Suprapubic skin (tissue), 4 donors: ENCODE data around the gene ATF7IP2. TPM values are rescaled to one million over a fixed set of nuclear protein-coding genes. Genes with fewer than 3 reads are reported as not detected.

Experiments
- DNase-seq, 2 donors: peaks; one replicate each; pipeline ENCODE4 v3.0.0-alpha.2; 2019; ENCODE audit warnings: low spot score in 2 of 2
- H3K27ac ChIP-seq: fragments of 200-600 bp; sonication (generic); one replicate; pipeline ENCODE4 v1.5.1; 2019
- H3K27me3 ChIP-seq: fragments of 200-600 bp; sonication (generic); one replicate; pipeline ENCODE4 v1.5.1; 2019
- H3K36me3 ChIP-seq: fragments of 200-600 bp; sonication (generic); one replicate; pipeline ENCODE4 v1.5.1; 2019
- H3K4me1 ChIP-seq: fragments of 200-600 bp; sonication (generic); one replicate; pipeline ENCODE4 v1.5.1; 2019
- H3K4me3 ChIP-seq: fragments of 200-600 bp; sonication (generic); one replicate; pipeline ENCODE4 v1.5.1; 2019; ENCODE audit warnings: mild to moderate bottlenecking
- H3K9me3 ChIP-seq: fragments of 200-600 bp; sonication (generic); one replicate; pipeline ENCODE4 v1.5.1; 2019
- EP300 ChIP-seq: sonication (generic); formaldehyde crosslinking; IDR thresholded peaks from one replicate; pipeline ENCODE4 v1.6.1; 2017; ENCODE audit warnings: antibody characterized with exemption
- POLR2A ChIP-seq, 2 donors: fragments of 450-650 bp; IDR thresholded peaks; one replicate each; pipeline ENCODE4 v1.6.1; 2017; ENCODE audit warnings: antibody characterized with exemption in 2 of 2, mild to moderate bottlenecking in 2 of 2, moderate library complexity in 2 of 2
- POLR2AphosphoS5 ChIP-seq, 3 donors: sonication (generic); formaldehyde crosslinking; IDR thresholded peaks; one replicate each; pipeline ENCODE4 v1.6.1; 2017; ENCODE audit warnings: antibody characterized with exemption in 3 of 3
- WGBS: methylation state at CpG from one replicate; pipeline ENCODE4 v1.1.5; 2018; 5-methylcytosine and 5-hydroxymethylcytosine counted together
- total RNA-seq, 4 donors: library from RNA; depleted of rRNA; stranded (reverse); fragments of >200 nt; gene quantifications; one replicate each; pipeline ENCODE4 v1.1.0, GENCODE V29; 2016
- TF ChIP-seq, protein P1 (sequence below), 2 donors: fragments of 200-600 bp in 1 of 2; fragments of 450-650 bp in 1 of 2; sonication (generic) in 1 of 2; IDR thresholded peaks; one replicate each; pipeline ENCODE4 v1.5.1; 2016 to 2019; ENCODE audit warnings: antibody characterized with exemption in 2 of 2, mild to moderate bottlenecking in 1 of 2, moderate library complexity in 1 of 2

The ATF7IP2 gene
- total RNA-seq, 4 donors from 2014 or later, result 2.8 to 22.6 (median 10.1) TPM

DNA sequence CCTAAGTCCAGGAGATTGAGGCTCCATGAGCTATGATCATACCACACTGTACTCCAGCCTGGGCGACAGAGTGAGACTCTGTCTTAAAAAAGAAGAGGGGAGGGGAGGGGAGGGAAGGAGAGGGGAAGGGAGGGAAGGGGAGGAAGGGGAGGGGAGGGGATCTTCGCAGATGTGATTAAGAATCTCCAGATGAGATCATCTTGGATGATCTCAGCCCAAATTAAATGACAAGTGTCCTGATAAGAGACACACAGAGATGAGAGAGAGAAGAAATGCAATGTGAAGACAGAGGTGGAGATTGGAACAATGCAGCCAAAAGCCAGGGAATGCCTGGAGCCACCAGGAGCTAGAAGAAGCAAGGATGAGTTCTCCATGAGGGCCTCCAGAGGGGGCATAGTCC is 124.4 kb downstream of the ATF7IP2 start:
- TF ChIP-seq EP300 (no peak), POLR2AphosphoS5 (IDR thresholded peaks at IDR 0.05) (no peak), POLR2A (IDR thresholded peaks at IDR 0.05) (no peak)
- Histone ChIP-seq H3K36me3 (peaks cover 12% of the 10 kb centered on the region), H3K4me1 (peaks cover 12% of the 10 kb centered on the region), H3K27me3 (no peaks in the 10 kb centered on the region), H3K27ac (no peak overlapping the region), H3K4me3 (no peak overlapping the region), H3K9me3 (no peaks in the 10 kb centered on the region)
- DNase-seq, result no peak
- WGBS, result 59% methylated on average over 2 of the region's 2 CpGs

DNA sequence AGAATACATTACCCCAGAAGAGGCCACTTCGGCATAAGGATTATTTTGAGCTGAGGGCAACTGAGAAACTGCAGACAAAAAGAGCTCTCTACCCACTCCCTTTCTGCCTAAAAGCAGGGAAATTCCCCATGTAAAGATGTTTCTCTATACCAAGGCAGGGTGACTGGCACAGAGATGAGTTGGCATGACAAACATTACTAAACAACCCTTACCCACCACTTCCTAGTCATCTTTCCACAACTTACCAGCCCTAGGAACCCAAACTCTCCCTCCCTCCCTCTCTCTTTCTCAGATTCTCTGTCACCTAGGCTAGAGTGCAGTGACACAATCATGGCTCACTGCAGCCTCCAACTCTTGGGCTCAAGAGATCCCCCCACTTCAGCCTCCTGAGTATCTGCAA is 126.0 kb downstream of the ATF7IP2 start:
- Histone ChIP-seq H3K27me3 (no peaks in the 10 kb centered on the region), H3K4me3 (no peak overlapping the region), H3K4me1 (peaks cover 14% of the 10 kb centered on the region), H3K27ac (no peak overlapping the region), H3K36me3 (peaks cover 12% of the 10 kb centered on the region), H3K9me3 (no peaks in the 10 kb centered on the region)
- DNase-seq, result no peak
- 89% methylated on average over 1 of the region's 1 CpG for WGBS
- no peak for TF ChIP-seq POLR2AphosphoS5 (IDR thresholded peaks at IDR 0.05)
- no peak for TF ChIP-seq EP300
- TF ChIP-seq, protein P1, sequence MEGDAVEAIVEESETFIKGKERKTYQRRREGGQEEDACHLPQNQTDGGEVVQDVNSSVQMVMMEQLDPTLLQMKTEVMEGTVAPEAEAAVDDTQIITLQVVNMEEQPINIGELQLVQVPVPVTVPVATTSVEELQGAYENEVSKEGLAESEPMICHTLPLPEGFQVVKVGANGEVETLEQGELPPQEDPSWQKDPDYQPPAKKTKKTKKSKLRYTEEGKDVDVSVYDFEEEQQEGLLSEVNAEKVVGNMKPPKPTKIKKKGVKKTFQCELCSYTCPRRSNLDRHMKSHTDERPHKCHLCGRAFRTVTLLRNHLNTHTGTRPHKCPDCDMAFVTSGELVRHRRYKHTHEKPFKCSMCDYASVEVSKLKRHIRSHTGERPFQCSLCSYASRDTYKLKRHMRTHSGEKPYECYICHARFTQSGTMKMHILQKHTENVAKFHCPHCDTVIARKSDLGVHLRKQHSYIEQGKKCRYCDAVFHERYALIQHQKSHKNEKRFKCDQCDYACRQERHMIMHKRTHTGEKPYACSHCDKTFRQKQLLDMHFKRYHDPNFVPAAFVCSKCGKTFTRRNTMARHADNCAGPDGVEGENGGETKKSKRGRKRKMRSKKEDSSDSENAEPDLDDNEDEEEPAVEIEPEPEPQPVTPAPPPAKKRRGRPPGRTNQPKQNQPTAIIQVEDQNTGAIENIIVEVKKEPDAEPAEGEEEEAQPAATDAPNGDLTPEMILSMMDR (IDR thresholded peaks at IDR 0.05), result no peak
- TF ChIP-seq POLR2A (IDR thresholded peaks at IDR 0.05), result no peak

DNA sequence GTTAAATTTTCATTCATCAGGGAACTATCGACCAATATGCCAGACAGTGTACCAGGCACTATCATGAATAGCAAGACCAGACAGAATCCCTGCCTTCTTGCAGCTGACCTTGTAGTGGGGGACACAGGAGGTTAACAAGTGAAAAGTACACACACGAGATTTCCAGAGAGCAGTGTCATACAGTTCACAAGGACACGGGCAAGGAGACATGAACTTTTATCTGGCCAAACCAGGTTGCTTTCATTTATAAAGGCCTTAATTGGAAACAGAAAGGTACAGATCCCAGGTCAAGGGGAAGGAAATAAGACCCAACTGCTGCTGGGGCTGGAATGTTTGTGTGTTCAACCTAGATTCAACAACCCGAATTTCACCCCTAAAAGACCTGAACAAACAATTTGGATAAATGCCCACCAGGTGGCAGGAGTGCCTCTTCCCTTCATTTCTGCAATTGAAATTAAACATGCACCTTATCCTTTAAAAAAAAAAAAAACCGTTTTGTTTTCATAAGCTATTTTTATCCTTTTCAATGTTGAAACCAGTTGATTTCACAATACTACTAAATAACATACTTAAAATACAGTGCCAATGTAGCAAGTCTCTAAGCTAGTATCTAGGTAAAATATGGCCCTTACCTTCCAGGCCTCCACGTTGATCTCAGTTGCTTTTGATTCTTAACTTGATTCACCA is 128.7 kb downstream of the ATF7IP2 start:
- no peak overlapping the region for H3K4me3 ChIP-seq
- no peaks in the 10 kb centered on the region for H3K9me3 ChIP-seq
- TF ChIP-seq, protein P1 (IDR thresholded peaks at IDR 0.05), result peak; percentile 27 to 60
- TF ChIP-seq POLR2A (IDR thresholded peaks at IDR 0.05), result no peak
- peaks cover 14% of the 10 kb centered on the region for H3K4me1 ChIP-seq
- WGBS, result 34% methylated on average over 6 of the region's 6 CpGs
- H3K27ac ChIP-seq, result peak overlapping the region; percentile 37
- peak in 1 of 2 donors; percentile 67 for DNase-seq
- H3K27me3 ChIP-seq, result no peaks in the 10 kb centered on the region
- peaks cover 5% of the 10 kb centered on the region for H3K36me3 ChIP-seq

DNA sequence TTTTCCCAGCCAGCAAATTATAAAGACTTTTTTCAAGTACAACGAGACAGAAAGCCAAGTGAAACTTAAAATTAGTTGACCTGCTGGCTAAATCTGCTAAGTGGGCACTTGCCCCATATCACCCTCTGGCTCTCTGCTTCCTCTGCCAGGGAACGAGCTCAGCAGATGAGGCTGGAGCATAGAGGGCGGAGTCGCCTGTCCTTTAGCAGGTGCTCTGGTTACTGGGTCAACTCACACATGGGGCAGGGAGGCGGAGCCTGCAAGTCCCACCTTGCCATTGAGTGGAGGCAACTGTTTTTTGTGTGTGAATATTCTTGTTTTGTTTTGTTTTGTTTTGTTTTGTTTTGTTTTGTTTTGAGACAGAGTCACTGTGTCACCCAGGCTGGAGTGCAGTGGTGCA is 132.0 kb downstream of the ATF7IP2 start:
- TF ChIP-seq EP300, result no peak
- no peak for TF ChIP-seq POLR2A (IDR thresholded peaks at IDR 0.05)
- TF ChIP-seq POLR2AphosphoS5 (IDR thresholded peaks at IDR 0.05), result no peak
- TF ChIP-seq, protein P1 (IDR thresholded peaks at IDR 0.05), result no peak
- DNase-seq, result no peak
- Histone ChIP-seq H3K4me3 (no peak overlapping the region), H3K4me1 (peaks cover 14% of the 10 kb centered on the region), H3K27ac (no peak overlapping the region), H3K36me3 (no peaks in the 10 kb centered on the region), H3K9me3 (no peaks in the 10 kb centered on the region), H3K27me3 (no peaks in the 10 kb centered on the region)
- 65% methylated on average over 5 of the region's 5 CpGs for WGBS

DNA sequence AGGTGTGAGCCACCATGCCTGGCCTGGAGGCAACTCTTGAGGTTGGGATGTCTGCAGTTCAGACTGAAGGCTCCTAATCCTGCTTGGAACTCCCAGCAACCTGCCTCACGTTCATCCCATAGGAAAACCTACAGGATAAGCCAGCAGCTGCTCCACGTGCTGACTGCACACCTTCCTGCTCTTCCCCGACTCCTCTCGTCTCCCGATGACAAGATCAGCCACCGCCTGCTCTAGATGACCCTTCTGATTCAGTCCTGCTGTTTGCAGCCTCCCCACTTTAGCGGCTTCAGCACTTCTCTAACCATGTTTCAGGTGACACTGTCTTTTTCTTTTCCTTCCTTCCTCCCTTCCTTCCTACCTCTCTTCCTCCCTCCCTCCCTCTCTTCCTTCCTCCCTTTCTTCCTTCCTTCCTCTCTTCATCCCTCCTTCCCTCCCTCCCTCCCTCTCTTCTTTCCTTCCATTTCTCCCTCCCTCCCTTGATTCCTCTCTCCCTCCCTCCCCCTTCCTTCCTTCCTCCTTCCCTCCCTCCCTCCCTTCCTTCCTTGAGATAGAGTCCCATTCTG is 132.7 kb downstream of the ATF7IP2 start:
- Histone ChIP-seq H3K9me3 (no peaks in the 10 kb centered on the region), H3K4me3 (no peak overlapping the region), H3K27me3 (no peaks in the 10 kb centered on the region), H3K36me3 (peaks cover 6% of the 10 kb centered on the region), H3K4me1 (peaks cover 14% of the 10 kb centered on the region), H3K27ac (no peak overlapping the region)
- DNase-seq, result no peak
- TF ChIP-seq POLR2AphosphoS5 (IDR thresholded peaks at IDR 0.05) (no peak), POLR2A (IDR thresholded peaks at IDR 0.05) (no peak), EP300 (no peak)
- TF ChIP-seq, protein P1 (IDR thresholded peaks at IDR 0.05), result no peak
- WGBS, result 77% methylated on average over 7 of the region's 7 CpGs
